IPS DF 4.7 (cell line): ENCODE measurements around the gene IFNL2.
"Not testable (repeated sequence)": the region's sequence is repeated elsewhere in the genome, so short reads cannot be mapped to it uniquely, and the experiment has no call there.

Experiments used
- DNase-seq: peaks from one replicate; pipeline ENCODE4 v3.0.0-alpha.2; 2013; ENCODE audit warnings: low spot score; ENCODE audit errors: extremely low read depth

IFNL2 gene

GRCh38 chr19:39252458-39252857 lies 15.7 kb upstream of the IFNL2 start:
- DNase-seq, result no peak

DNA sequence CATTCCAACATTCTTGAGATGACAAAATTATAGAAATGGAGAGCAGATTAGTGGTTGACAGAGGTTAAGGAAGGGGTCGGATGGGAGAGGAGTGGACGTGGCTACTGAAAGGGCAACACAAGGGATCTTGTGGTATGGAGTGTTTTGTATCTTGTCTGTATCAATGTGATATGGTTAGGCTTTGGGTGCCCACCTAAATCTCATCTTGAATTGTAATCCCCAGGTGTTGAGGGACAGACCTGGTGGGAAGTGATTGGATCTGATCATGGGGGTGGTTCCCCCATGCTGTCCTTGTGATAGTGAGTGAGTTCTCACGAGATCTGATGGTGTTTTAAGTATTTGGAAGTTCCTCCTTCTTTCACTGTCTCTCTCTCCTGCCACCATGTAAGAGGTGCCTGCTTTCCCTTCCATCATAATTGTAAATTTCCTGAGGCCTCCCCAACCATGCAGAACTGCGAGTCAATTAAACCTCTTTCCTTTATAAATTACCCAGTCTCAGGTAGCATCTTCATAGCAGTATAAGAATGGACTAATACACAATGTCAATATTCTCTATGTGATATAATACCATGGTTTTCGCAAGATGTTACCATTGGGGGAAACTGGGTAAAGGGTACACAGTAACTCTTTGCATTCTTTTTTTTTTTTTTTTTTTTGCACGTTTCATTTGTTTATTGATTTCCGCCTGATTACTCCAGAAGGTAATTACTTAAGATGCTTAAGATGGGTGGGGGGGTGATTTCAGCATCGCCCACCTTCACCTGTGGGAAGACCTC lies 14.6 kb upstream of the IFNL2 start:
- no peak for DNase-seq

DNA sequence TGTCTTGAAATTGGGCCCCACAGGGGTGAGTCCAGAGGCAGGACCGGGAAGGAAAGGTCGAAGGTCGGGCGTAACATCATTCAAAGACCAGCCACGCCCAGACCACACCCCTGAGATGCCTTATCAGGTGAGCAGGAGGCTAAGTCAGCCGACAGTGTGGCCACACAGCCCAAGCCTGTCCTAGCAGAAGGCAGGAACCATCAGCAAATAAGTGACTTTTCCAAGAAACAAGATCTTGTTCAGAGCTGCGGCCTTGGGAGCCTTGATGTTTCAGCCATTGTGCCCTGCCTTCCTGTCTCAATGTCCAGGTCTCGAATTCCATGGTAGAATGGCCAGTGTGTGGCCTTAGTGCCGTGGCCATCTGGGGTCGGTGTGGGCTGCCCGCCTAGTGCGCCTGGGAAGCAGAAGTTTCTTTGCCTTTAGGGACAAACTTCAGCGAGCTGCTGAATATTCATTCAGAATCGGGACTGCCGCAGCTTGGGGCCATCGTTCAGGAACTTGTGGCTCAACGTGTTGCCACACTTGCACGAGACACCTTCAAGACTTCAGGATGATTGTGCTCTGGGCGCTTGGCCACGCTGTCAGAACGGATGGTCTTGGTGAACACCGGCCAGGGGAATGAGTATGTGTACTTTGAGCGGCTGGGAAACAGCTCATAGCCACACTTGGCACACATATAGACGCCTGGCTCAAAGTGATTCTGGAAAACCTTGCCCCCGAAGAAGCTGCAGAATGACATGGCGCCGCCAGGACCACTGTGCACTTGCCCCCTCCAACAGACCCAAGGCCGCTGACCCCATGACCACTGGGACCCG lies 13.5 kb upstream of the IFNL2 start:
- no peak for DNase-seq

DNA sequence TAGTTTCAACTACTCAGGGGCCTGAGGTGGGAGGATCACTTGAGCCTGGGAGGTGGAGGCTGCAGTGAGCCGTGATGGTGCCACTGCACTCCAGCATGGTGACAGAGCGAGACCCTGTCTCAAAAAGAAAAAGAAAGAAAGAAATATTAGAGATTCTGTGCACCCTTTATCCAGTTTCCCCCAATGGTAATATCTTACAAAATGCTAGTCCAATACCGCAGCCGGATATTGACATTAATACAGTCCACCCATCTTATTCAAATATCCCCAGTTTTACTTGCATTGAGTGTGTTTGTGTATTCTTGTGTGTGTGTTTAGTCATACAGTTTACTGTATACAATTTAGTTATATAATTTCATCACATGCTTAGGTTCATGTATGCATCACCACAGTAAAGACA lies 11.0 kb upstream of the IFNL2 start:
- no peak for DNase-seq

- DNase-seq, result no peak
These were observed 6.5 kb upstream of the IFNL2 start for GRCh38 chr19:39261704-39262103.

DNA sequence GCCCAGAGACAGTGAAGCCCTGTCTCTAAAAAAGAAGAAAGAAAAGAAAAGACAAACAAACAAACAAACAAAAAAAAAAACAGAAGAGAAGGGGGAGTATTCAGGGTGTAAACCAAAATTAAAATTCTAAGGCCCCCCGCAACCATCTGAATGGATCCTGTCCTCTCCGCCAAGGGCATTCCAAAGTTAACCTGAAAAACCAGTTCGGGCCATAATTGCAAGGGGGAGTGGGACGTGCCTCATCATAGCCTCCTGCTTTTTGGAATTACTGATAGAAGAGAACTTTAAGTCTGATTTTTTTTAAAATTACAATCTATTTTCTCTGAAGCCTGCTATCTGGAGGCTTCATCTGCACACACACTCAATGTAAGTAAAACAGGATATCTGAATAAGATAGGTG lies 5.7 kb upstream of the IFNL2 start:
- no peak for DNase-seq

- no peak for DNase-seq
These were observed 4.3 kb upstream of the IFNL2 start for GRCh38 chr19:39263912-39264305.

DNA sequence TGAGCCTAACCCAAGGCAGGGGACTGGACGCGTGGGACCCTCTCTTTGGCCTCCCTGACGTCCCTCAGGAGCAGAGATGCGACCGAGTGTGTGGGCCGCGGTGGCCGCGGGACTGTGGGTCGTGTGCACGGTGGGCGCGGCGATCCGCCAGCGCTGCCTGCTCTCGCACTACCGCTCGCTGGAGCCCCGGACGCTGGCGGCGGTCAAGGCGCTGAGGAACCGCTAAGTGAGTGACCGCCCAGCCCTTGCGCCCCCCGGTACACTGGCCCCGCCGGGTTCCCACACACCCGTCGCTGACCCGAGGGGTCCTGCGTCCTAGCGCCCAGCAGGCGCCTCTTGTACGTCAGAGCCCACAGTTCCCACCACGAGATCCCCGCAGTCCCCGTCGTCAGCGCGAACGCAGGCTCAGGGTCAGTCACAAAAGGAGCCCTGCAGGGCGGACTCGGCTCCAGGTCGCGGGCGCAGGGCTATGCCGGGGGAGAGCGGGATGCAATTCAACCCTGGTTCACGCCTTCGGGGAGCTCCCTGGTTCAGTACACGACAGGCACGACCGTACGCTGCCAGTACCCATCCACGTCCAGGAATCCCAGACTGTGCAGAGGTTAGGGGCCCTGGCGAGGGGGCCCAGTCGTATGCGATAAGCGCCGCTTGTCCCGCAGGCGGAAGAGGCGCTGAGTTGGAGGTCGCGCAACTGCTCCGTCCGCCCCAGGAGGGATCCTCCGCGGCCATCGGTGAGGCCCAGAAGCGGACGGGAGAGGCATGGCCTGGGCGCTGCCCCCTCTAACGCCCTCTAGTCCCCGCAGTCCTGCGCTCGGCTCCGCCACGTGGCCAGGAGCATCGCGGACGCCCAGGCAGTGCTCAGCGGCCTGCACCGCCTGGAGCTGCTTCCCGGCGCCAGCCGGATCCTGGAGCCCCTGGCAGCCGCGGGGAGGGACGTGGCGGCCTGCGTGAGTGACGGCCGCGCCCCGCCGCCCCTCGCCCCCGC lies 3.6 kb upstream of the IFNL2 start:
- no peak for DNase-seq

DNA sequence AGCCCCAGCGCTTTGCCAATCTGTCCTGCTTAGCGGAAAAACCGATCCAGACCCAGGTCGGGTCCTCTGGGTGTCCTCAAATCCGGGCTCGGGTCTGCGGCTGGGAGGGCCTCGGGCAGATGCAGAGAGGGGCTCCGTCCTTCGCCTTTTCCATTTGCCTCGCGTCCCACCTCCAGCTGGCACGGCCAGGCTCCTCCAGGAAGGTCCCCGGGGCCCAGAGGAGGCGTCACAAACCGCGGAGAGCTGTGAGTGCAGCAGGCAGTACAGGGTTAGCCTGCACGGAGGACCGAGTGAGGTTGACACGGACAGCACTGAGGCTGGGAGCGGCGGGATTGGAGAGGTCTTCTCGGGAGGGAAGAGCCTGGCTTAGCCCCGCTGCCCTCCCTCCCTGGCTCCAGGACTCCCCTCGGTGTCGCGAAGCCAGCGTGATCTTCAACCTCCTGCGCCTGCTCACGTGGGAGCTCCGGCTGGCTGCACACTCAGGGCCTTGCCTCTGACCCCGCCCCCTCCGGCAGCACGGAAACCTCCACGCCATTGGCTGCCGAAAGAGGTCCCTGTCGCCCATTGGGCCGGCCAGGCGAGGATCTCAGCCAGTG lies 2.8 kb upstream of the IFNL2 start:
- DNase-seq, result no peak

DNA sequence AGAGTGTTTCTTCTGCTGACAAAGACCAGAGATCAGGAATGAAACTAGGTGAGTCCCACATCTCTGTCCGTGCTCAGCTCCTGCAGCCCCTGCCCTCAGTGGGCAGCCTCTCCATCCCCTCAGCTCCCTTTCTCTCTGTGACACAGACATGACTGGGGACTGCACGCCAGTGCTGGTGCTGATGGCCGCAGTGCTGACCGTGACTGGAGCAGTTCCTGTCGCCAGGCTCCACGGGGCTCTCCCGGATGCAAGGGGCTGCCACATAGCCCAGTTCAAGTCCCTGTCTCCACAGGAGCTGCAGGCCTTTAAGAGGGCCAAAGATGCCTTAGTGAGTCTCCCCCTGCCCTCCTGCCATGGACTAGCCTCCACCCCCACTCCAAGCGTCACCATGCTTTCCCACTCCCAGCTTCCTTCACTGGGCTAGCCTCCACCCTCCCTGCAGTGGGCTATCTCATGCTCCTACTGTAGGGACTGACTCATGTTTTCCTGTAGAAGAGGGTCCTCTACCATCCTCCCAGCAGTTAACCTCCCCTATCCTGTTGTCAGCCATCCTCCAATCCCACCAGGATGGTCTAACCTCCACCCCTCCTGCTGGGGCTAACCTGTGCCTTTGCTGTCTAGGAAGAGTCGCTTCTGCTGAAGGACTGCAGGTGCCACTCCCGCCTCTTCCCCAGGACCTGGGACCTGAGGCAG lies 481 bp downstream of the IFNL2 start:
- not testable (repeated sequence) for DNase-seq

DNA sequence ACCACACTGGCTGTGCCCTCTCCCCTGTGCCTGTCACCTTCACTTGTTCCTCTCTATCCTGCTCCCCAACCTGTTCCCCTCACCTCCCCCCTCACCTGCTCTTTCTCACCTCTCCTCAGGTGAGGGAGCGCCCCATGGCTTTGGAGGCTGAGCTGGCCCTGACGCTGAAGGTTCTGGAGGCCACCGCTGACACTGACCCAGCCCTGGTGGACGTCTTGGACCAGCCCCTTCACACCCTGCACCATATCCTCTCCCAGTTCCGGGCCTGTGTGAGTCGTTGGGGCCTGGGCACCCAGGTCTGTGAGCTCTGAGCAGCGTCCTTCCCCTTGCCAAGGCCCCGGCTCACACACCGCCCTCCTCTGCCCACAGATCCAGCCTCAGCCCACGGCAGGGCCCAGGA lies 1.2 kb downstream of the IFNL2 start:
- not testable (repeated sequence) for DNase-seq

GRCh38 chr19:39270036-39270871 lies 2.1 kb downstream of the IFNL2 start:
- DNase-seq, result no peak

DNA sequence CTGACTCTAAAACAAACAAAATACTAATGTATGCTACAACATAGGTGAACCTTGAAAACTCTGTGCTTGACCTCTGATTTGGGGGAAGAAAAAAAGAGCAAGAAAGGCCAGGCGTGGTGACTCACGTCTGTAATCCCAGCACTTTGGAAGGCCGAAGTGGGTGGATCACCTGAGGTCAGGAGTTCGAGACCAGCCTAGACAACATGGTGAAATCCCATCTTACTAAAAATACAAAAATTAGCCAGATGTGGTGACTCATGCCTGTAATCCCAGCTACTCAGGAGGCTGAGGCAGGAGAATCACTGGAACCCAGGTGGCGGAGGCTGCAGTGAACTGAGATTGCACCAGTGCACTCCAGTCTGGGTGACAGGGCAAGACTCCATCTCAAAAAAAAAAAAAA lies 5.7 kb downstream of the IFNL2 start:
- not testable (repeated sequence) for DNase-seq

GRCh38 chr19:39275578-39275977 lies 7.4 kb downstream of the IFNL2 start:
- no peak for DNase-seq

DNA sequence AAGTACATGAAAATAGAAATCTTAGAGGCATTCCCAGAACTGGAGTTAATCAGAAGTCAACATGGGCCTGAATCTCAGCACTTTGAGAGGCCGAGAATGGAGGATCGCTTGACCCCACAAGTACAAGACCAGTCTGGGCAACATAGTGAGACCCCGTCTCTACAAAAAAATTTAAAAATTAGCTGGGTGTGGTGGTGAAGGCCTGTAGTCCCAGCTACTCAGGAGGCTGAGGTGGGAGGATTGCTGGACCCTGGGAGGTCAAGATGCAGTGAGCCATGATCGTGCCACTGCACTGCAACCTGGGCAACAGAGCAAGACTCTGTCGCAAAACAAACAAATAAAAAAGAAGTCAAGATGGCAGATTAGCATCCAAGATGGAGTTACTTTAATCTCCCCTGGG lies 8.5 kb downstream of the IFNL2 start:
- DNase-seq, result no peak

DNA sequence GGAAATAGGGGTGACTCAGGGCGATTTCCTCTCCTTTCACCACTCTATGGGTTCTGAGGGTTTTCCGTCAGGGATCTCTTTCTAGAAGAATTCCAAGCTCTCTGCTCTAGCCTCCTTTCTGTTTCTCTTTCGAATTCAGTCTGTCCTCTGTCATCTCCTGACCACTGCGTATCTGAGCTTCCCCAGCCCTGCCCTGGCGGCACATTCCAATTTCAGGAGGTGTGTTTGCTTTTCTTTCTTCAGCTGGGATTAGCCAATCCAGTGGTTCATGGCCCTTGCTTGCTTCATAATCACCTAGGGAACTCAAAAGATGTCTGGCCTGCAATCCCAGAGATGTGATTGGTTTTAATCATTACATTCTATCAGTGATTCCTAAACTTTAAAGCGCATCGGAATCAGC lies 9.4 kb downstream of the IFNL2 start:
- no peak for DNase-seq

- no peak for DNase-seq
These were observed 13.8 kb downstream of the IFNL2 start for GRCh38 chr19:39282021-39282420.

- no peak for DNase-seq
These were observed 15.8 kb downstream of the IFNL2 start for GRCh38 chr19:39284032-39284431.

DNA sequence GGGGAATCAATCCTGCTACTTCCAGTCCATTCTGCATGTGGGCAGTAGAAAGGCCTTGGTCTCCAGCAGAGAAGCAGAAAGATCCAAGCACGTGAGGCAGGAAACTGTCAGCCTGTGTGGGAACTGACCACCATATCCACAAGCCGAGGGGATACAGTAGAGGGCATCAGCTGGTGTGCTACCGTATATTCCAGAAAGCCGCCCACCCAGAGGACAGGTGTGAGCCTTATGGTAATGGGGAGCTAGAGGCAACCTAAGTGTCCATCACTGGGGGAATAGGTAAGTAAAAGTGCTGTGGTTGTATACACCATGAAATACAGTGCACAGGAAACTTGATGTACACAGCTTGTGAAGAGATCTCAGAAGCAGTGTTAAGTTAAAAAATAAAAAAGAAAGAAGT lies 25.2 kb downstream of the IFNL2 start:
- DNase-seq, result no peak
